A549 treated with CpdA at 1 μM for 4 hours (cell line): ENCODE measurements around the gene ERRFI1. TPM values are rescaled to one million over a fixed set of nuclear protein-coding genes. Genes with fewer than 3 reads are reported as not detected.

Experiments used
- total RNA-seq: library from RNA; stranded (reverse); fragments of 200-300 nt; extraction: Qiagen RNA extraction; gene quantifications from 5 replicates; pipeline ENCODE4 v1.2.3, GENCODE V29; 2022; ENCODE audit warnings: low read depth

Gene ERRFI1, protein sequence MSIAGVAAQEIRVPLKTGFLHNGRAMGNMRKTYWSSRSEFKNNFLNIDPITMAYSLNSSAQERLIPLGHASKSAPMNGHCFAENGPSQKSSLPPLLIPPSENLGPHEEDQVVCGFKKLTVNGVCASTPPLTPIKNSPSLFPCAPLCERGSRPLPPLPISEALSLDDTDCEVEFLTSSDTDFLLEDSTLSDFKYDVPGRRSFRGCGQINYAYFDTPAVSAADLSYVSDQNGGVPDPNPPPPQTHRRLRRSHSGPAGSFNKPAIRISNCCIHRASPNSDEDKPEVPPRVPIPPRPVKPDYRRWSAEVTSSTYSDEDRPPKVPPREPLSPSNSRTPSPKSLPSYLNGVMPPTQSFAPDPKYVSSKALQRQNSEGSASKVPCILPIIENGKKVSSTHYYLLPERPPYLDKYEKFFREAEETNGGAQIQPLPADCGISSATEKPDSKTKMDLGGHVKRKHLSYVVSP
- 48.9 to 65.6 TPM (median 55.4 TPM) in 5 replicates for total RNA-seq

DNA sequence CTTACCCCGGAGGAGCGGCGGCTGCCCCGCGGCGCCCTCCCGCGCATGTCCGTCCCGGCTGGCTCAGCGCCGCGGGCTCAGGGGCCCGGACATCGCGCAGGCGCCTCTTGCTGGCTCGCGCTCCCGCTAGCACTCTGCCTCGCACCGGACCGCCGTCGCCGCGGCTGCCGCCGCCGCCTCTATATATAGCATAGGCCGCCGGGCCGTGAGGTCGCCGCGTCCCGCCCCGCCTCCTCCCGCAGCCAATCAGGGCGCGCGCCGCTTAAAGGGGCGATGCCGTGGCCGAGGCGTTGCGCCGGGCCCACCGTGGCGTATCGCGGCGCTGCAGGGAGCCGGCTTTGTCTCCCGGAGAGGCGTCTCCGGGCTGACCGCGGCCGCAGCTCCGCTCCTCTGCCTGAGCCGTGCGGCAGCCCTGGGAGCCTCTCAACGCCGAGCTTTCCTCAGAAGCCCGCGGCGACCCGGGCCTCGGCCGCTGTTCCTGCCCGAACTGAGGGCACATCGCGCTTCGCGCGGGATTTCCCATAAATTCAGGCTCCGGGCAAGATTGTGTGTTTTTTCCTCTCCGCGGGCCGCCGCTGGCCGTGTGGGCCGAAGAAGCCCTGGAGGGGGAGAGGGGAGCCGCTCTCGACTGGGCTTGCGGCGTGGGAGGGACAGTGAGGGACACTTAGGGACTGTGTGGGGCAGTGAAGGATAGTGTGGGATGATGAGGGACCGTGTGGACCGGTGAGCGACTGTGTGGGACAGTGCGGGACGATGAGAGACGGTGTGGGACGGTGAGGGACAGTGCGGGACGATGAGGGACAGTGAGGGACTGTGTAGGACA is at the start of gene ERRFI1:
Gene ERRFI1 (minus strand): TSS at position 157 of the 823 bp plus-strand sequence. CDS start 10,690 bp downstream, outside the sequence.

Other genes with a start within 250 kb of the ERRFI1 start
- gene PER3, start 242.0 kb downstream of the ERRFI1 start, total RNA-seq, result 0.77 to 1.3 TPM (median 1.0 TPM) in 5 replicates
- not detected in 5 replicates for gene UTS2, start 173.2 kb downstream of the ERRFI1 start, total RNA-seq
- gene TNFRSF9, start 85.5 kb downstream of the ERRFI1 start, total RNA-seq, result 2.7 to 4.8 TPM (median 3.4 TPM) in 5 replicates
- 322 to 390 TPM (median 354 TPM) in 5 replicates for gene PARK7, start 64.6 kb downstream of the ERRFI1 start, total RNA-seq